Measurements from ENCODE around the gene SERPINB10.

SERPINB10 gene

GRCh38 chr18:63879709-63880108 lies 28.0 kb upstream of the SERPINB10 start:
- H3K27me3 ChIP-seq (ENCODE audit: insufficient read depth, low read length, poor library complexity, severe bottlenecking) = no peaks in the 10 kb centered on the region
- no peaks in the 10 kb centered on the region for H3K9me2 ChIP-seq (replicated peaks; ENCODE audit: low read depth, low read length)
- no peaks in the 10 kb centered on the region for H4K20me1 ChIP-seq (ENCODE audit: insufficient read depth, low read length, poor library complexity, severe bottlenecking)
- H3K79me2 ChIP-seq (ENCODE audit: insufficient read depth, low read length) = no peaks in the 10 kb centered on the region
- H3K9ac ChIP-seq (ENCODE audit: low read depth, low read length, poor library complexity, severe bottlenecking) = no peak overlapping the region
- no peak overlapping the region for H2AFZ ChIP-seq (ENCODE audit: low read length)
- TF ChIP-seq CTCF (conservative IDR thresholded peaks at IDR 0.05; ENCODE audit: low read length) (no peak), EZH2phosphoT487 (IDR thresholded peaks at IDR 0.05; ENCODE audit: borderline replicate concordance) (no peak)
- no peaks in the 10 kb centered on the region for H3K9me3 ChIP-seq (ENCODE audit: insufficient read depth, low read depth, low read length)
- no peak overlapping the region for H3K4me3 ChIP-seq (ENCODE audit: low read length, poor library complexity, severe bottlenecking)
- no peaks in the 10 kb centered on the region for H3K36me3 ChIP-seq (ENCODE audit: insufficient read depth, low read length)
- no peaks in the 10 kb centered on the region for H3K4me1 ChIP-seq (ENCODE audit: insufficient read depth, low read length, poor library complexity, severe bottlenecking)
- no peaks in the 10 kb centered on the region for H3F3A ChIP-seq (ENCODE audit: low read depth)
- H3K4me2 ChIP-seq (ENCODE audit: low read depth, low read length, poor library complexity, severe bottlenecking) = no peak overlapping the region

GRCh38 chr18:63881851-63882250 lies 25.9 kb upstream of the SERPINB10 start:
- H3K79me2 ChIP-seq (ENCODE audit: insufficient read depth, low read length) = no peaks in the 10 kb centered on the region
- no peak overlapping the region for H3K4me3 ChIP-seq (ENCODE audit: low read length, poor library complexity, severe bottlenecking)
- H3K9me3 ChIP-seq (ENCODE audit: insufficient read depth, low read depth, low read length) = no peaks in the 10 kb centered on the region
- TF ChIP-seq EZH2phosphoT487 (IDR thresholded peaks at IDR 0.05; ENCODE audit: borderline replicate concordance) = no peak
- TF ChIP-seq CTCF (conservative IDR thresholded peaks at IDR 0.05; ENCODE audit: low read length) = no peak
- H3F3A ChIP-seq (ENCODE audit: low read depth) = no peaks in the 10 kb centered on the region
- H3K36me3 ChIP-seq (ENCODE audit: insufficient read depth, low read length) = no peaks in the 10 kb centered on the region
- H2AFZ ChIP-seq (ENCODE audit: low read length) = no peak overlapping the region
- no peaks in the 10 kb centered on the region for H3K4me1 ChIP-seq (ENCODE audit: insufficient read depth, low read length, poor library complexity, severe bottlenecking)
- H4K20me1 ChIP-seq (ENCODE audit: insufficient read depth, low read length, poor library complexity, severe bottlenecking) = no peaks in the 10 kb centered on the region
- H3K9me2 ChIP-seq (replicated peaks; ENCODE audit: low read depth, low read length) = no peaks in the 10 kb centered on the region
- H3K4me2 ChIP-seq (ENCODE audit: low read depth, low read length, poor library complexity, severe bottlenecking) = no peak overlapping the region
- no peak overlapping the region for H3K9ac ChIP-seq (ENCODE audit: low read depth, low read length, poor library complexity, severe bottlenecking)
- H3K27me3 ChIP-seq (ENCODE audit: insufficient read depth, low read length, poor library complexity, severe bottlenecking) = no peaks in the 10 kb centered on the region

GRCh38 chr18:63882333-63883141 lies 25.2 kb upstream of the SERPINB10 start:
- no peak for TF ChIP-seq EZH2phosphoT487 (IDR thresholded peaks at IDR 0.05; ENCODE audit: borderline replicate concordance)
- TF ChIP-seq CTCF (conservative IDR thresholded peaks at IDR 0.05; ENCODE audit: low read length) = no peak
- H3K4me2 ChIP-seq (ENCODE audit: low read depth, low read length, poor library complexity, severe bottlenecking) = no peak overlapping the region
- H3K79me2 ChIP-seq (ENCODE audit: insufficient read depth, low read length) = no peaks in the 10 kb centered on the region
- no peak overlapping the region for H3K4me3 ChIP-seq (ENCODE audit: low read length, poor library complexity, severe bottlenecking)
- H3K36me3 ChIP-seq (ENCODE audit: insufficient read depth, low read length) = no peaks in the 10 kb centered on the region
- H3K4me1 ChIP-seq (ENCODE audit: insufficient read depth, low read length, poor library complexity, severe bottlenecking) = no peaks in the 10 kb centered on the region
- H3K27me3 ChIP-seq (ENCODE audit: insufficient read depth, low read length, poor library complexity, severe bottlenecking) = no peaks in the 10 kb centered on the region
- H3F3A ChIP-seq (ENCODE audit: low read depth) = no peaks in the 10 kb centered on the region
- no peaks in the 10 kb centered on the region for H3K9me3 ChIP-seq (ENCODE audit: insufficient read depth, low read depth, low read length)
- no peaks in the 10 kb centered on the region for H4K20me1 ChIP-seq (ENCODE audit: insufficient read depth, low read length, poor library complexity, severe bottlenecking)
- H3K9me2 ChIP-seq (replicated peaks; ENCODE audit: low read depth, low read length) = no peaks in the 10 kb centered on the region
- no peak overlapping the region for H3K9ac ChIP-seq (ENCODE audit: low read depth, low read length, poor library complexity, severe bottlenecking)
- H2AFZ ChIP-seq (ENCODE audit: low read length) = no peak overlapping the region
